Right lobe of liver (tissue), 6 donors: ENCODE data around the gene MATN1. TPM values are rescaled to one million over a fixed set of nuclear protein-coding genes. Genes with fewer than 3 reads are reported as not detected.

Experiments used
- ATAC-seq, 4 donors: fragments of 200-7000 bp; cut with Tn5 transposase; one replicate each; pipeline ENCODE4 v1.9.1; 2020; ENCODE audit warnings: mild to moderate bottlenecking in 4 of 4, moderate library complexity in 4 of 4
- DNase-seq, 3 donors: peaks; one replicate each; pipeline ENCODE4 v3.0.0-alpha.2; 2020
- H3K27ac ChIP-seq, 3 donors: fragments of 200-600 bp; one replicate each; pipeline ENCODE4 v1.8.0; 2022
- H3K27me3 ChIP-seq, 2 donors: fragments of 200-600 bp; one replicate each; pipeline ENCODE4 v1.8.0; 2022
- H3K36me3 ChIP-seq, 4 donors: fragments of 200-600 bp; sonication (generic) in 1 of 4; one replicate each; pipeline versions ENCODE4 v1.5.1 to v1.8.0; 2017 to 2022; ENCODE audit warnings: control low read depth in 1 of 4
- H3K4me1 ChIP-seq, 4 donors: fragments of 200-600 bp; sonication (generic) in 1 of 4; one replicate each; pipeline versions ENCODE4 v1.5.1 to v1.8.0; 2017 to 2022; ENCODE audit warnings: control low read depth in 1 of 4
- H3K4me3 ChIP-seq, 3 donors: fragments of 200-600 bp; one replicate each; pipeline ENCODE4 v1.8.0; 2022
- H3K9me3 ChIP-seq, 4 donors: fragments of 200-600 bp; sonication (generic) in 1 of 4; one replicate each; pipeline versions ENCODE4 v1.5.1 to v1.8.0; 2017 to 2022; ENCODE audit warnings: control low read depth in 1 of 4
- POLR2A ChIP-seq: fragments of 450-650 bp; IDR thresholded peaks from one replicate; pipeline ENCODE4 v1.6.1; 2017; ENCODE audit warnings: antibody characterized with exemption, mild to moderate bottlenecking
- WGBS: methylation state at CpG from one replicate; pipeline ENCODE4 v1.1.6; 2018; ENCODE audit warnings: low coverage, low lambda C conversion rate; ENCODE audit not compliant: insufficient coverage; ENCODE audit errors: missing lambda C conversion rate; 5-methylcytosine and 5-hydroxymethylcytosine counted together
- intact Hi-C, 2 donors: fragments of 100-400 bp; cut with DNase I; formaldehyde crosslinking; loops; one replicate each; pipeline versions ENCODE4 v1.11.2 to v1.14.1; 2022
- total RNA-seq, 6 experiments: library from RNA; depleted of rRNA in 2 of 6; stranded (reverse); fragments of >200 nt in 2 of 6; fragmentation: NEBNext Ultra II Directional in 3 of 6; extraction: Animal tissue kit (Norgen Biotek cat#: 25700) in 3 of 6; gene quantifications; one replicate each; pipeline versions ENCODE4 v1.1.0 to v1.2.4, GENCODE V29; 2016 to 2023
- TF ChIP-seq, protein P1 (sequence below), 4 donors: fragments of 200-600 bp in 3 of 4; fragments of 450-650 bp in 1 of 4; IDR thresholded peaks; one replicate each; pipeline versions ENCODE4 v1.5.1 to v1.8.0; 2016 to 2022; ENCODE audit warnings: antibody characterized with exemption in 4 of 4, mild to moderate bottlenecking in 2 of 4
- donor health status: DM: no; HTN: yes; CAD: no.
- donor health status: DM: no; HTN: no; CAD: no.
- donor health status: DM: no; HTN: no; CAD: no.
- donor health status: DM: no; HTN: yes; CAD: no.
- donor health status: DM: no; HTN: yes; CAD: no.

The MATN1 gene
- total RNA-seq, 6 experiments from 2014 or later: not detected

GRCh38 chr1:30763651-30764248, 40.4 kb upstream of the MATN1 start:
- WGBS: 58% methylated on average over 6 of the region's 10 CpGs
- no peak for DNase-seq

GRCh38 chr1:30762930-30763650, 39.7 kb upstream of the MATN1 start:
- WGBS: 49% methylated on average over 4 of the region's 7 CpGs
- Histone ChIP-seq H3K36me3 (no peaks in the 10 kb centered on the region), H3K4me1 (peaks cover 0 to 2% (median 0%) of the 10 kb centered on the region in 4 donors), H3K27ac (no peak overlapping the region), H3K27me3 (no peaks in the 10 kb centered on the region), H3K4me3 (no peak overlapping the region), H3K9me3 (no peaks in the 10 kb centered on the region)
- DNase-seq (no peak), ATAC-seq (no peak)
- intact Hi-C loops: no loop called here
- TF ChIP-seq, protein P1, sequence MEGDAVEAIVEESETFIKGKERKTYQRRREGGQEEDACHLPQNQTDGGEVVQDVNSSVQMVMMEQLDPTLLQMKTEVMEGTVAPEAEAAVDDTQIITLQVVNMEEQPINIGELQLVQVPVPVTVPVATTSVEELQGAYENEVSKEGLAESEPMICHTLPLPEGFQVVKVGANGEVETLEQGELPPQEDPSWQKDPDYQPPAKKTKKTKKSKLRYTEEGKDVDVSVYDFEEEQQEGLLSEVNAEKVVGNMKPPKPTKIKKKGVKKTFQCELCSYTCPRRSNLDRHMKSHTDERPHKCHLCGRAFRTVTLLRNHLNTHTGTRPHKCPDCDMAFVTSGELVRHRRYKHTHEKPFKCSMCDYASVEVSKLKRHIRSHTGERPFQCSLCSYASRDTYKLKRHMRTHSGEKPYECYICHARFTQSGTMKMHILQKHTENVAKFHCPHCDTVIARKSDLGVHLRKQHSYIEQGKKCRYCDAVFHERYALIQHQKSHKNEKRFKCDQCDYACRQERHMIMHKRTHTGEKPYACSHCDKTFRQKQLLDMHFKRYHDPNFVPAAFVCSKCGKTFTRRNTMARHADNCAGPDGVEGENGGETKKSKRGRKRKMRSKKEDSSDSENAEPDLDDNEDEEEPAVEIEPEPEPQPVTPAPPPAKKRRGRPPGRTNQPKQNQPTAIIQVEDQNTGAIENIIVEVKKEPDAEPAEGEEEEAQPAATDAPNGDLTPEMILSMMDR (IDR thresholded peaks at IDR 0.05): no peak
- no peak for TF ChIP-seq POLR2A

More at GRCh38 chr1:30763651-30764248, 40.4 kb upstream of the MATN1 start:
- no peaks in the 10 kb centered on the region for H3K36me3 ChIP-seq
- TF ChIP-seq, protein P1 (IDR thresholded peaks at IDR 0.05): no peak
- TF ChIP-seq POLR2A: no peak
- no peaks in the 10 kb centered on the region for H3K4me1 ChIP-seq
- no peak overlapping the region for H3K4me3 ChIP-seq
- no peak for ATAC-seq
- H3K9me3 ChIP-seq: no peaks in the 10 kb centered on the region
- no peak overlapping the region for H3K27ac ChIP-seq
- intact Hi-C loops: no loop called here
- H3K27me3 ChIP-seq: no peaks in the 10 kb centered on the region

DNA sequence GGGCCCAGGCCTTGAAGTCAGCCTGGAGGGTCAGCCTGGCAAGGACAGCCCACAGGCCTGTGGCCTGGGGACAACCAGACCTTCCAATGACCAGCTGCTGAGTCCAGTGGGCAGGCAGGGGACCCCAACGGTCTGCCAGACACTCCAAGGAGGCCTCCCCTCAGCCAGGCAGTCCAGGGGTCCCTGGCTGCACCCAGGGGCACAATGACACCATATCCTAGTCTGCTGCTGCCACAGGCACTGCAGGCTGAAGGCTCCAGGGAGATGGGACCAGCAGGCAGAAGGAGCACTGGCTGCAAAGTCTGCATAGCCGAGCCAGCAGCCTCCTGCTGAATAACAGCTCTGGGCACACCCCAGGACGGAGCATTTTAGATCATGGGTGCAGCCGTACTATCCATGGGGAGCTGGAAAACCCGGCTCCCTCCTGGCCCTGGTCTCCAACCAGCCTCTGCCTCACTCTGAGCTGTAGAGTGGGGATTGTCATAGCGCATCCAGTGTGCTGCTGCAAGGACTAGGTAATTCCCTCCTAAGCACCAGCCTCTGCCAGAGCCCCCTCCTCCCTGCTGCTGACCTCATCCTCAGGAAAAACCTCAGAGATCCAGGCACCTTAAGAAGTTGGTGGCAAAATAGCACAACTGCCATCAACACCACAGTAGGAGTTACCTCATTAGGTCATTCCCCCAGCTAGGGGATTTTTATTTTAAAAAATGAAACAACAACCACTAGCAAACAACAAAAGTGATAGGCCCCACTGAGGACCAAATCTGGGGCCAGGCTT, 39.0 kb upstream of the MATN1 start:
- no peak overlapping the region for H3K4me3 ChIP-seq
- intact Hi-C loops: no loop called here
- H3K4me1 ChIP-seq: peaks cover 0 to 5% (median 0%) of the 10 kb centered on the region in 4 donors
- no peaks in the 10 kb centered on the region for H3K36me3 ChIP-seq
- H3K27me3 ChIP-seq: no peaks in the 10 kb centered on the region
- no CpG with 5 or more reads among the region's 6 CpGs for WGBS
- DNase-seq (no peak), ATAC-seq (no peak)
- no peak for TF ChIP-seq POLR2A
- TF ChIP-seq, protein P1 (IDR thresholded peaks at IDR 0.05): no peak
- H3K9me3 ChIP-seq: no peaks in the 10 kb centered on the region
- no peak overlapping the region for H3K27ac ChIP-seq

GRCh38 chr1:30761381-30762151, 38.2 kb upstream of the MATN1 start:
- intact Hi-C loops: no loop called here
- Histone ChIP-seq H3K27ac (no peak overlapping the region), H3K4me3 (no peak overlapping the region), H3K4me1 (peaks cover 0 to 5% (median 0%) of the 10 kb centered on the region in 4 donors), H3K9me3 (no peaks in the 10 kb centered on the region), H3K27me3 (no peaks in the 10 kb centered on the region), H3K36me3 (no peaks in the 10 kb centered on the region)
- no peak for TF ChIP-seq POLR2A
- TF ChIP-seq, protein P1 (IDR thresholded peaks at IDR 0.05): no peak
- 54% methylated on average over 6 of the region's 11 CpGs for WGBS
- DNase-seq (no peak), ATAC-seq (no peak)
